Measurements from ENCODE around the gene MOAP1.

DNA sequence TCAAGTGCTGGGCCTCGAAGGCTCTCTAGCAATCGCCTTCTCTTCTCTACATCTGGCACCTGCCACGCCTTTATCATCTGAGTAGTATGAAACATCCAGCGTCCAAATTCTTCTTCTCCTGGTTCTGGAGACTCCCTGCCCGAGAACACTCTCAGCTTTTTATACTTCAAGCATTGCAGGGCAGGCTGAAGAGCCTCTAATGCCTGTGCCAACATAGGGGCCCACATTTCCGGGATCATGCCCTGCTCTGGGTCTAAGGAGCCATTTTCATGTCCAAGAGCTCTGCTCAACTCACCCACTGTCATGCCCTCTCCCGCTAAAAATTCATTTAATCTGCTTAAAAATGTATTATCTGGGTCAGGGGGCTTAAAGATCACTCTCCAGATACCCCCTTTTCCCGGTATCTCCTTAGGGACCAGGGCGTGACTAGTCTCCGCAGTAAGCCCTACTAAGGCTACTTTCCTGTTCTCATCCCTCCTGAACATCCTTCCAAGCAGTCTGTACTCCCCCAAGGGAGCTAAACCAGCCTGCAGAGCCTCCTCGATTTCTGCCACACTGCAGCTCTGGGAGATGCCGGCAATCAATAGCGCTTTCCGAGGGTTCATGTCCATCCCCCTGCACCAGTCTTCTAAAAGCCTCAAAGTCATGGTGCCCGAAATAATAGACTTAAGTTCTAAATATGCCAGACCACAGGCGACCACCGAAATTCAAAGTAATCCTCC is 940 bp downstream of the MOAP1 start:
- TF ChIP-seq CTCF (conservative IDR thresholded peaks at IDR 0.05) (no peak), EZH2 (IDR thresholded peaks at IDR 0.05; ENCODE audit: low read depth) (no peak)

All from PC-9 (cell line).